C4-2B (cell line): ENCODE data around the gene SEC23A.

ENCODE experiments used
- CTCF ChIP-seq: fragments of 450-650 bp; conservative IDR thresholded peaks from 2 replicates; pipeline ENCODE4 v1.5.1; 2017; ENCODE audit warnings: mild to moderate bottlenecking
- ZFX ChIP-seq: fragments of 450-650 bp; IDR thresholded peaks from 2 replicates; pipeline ENCODE4 v1.6.1; 2017

GRCh38 chr14:39108791-39109190 lies 5.8 kb upstream of the SEC23A start:
- TF ChIP-seq CTCF (no peak), ZFX (no peak)
